GM19023 (cell line): ENCODE results near the gene PCDH9.
"Not testable (repeated sequence)": the region's sequence is repeated elsewhere in the genome, so short reads cannot be mapped to it uniquely, and the experiment has no call there.

ENCODE experiments used
- ATAC-seq: cut with Tn5 transposase; IDR thresholded peaks from one replicate; pipeline ENCODE4 v1.9.1; 2021; ENCODE audit warnings: mild to moderate bottlenecking, moderate library complexity; ENCODE audit not compliant: unreplicated experiment

PCDH9 gene

DNA sequence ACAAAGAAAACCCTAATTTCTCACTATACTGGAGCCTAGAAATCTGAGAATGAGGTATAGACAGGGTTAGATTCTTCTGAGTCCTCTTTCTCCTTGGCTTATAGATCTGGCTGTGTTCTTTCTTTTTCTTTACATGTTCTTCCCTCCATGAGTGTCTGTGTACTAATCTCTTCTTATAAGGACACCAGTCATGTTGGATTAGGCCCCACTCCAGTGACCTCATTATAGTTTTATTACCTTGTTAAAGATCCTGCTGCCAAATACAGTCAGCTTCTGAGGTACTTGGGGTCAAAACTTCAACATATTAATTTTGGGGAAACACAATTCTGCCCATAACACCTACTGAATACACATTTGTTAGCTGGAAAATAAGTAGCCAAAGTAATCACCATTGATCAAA, 302.6 kb downstream of the PCDH9 start:
- no peak for ATAC-seq

DNA sequence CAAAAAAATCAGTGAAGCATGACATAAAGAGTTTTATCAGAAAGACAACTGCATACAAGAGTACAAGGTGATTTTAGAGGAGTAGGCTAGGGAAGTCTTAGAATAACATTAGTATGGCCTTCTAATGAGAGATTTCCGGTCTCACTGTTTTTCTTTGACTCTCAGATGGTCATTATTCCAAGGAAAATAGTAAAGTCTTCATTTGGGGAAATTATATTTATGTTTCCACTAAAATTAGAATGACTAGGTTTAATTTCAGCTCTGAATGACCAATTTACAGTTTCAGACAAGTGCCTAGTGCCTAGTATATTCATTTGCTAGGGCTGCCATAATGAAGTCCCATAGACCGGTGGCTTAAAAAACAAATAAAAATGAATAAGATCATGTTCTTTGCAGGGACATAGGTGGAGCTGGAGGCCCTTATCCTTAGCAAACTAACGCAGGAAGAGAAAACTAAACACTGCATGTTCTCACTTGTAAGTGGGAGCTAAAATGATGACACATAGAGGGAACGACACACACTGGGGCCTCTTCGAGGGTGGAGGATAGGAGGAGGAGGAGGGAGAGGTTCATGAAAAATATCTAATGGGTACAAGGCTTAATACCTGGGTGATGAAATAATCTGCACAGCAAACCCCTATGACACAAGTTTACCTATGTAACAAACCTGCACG, 303.1 kb downstream of the PCDH9 start:
- ATAC-seq, result no peak

DNA sequence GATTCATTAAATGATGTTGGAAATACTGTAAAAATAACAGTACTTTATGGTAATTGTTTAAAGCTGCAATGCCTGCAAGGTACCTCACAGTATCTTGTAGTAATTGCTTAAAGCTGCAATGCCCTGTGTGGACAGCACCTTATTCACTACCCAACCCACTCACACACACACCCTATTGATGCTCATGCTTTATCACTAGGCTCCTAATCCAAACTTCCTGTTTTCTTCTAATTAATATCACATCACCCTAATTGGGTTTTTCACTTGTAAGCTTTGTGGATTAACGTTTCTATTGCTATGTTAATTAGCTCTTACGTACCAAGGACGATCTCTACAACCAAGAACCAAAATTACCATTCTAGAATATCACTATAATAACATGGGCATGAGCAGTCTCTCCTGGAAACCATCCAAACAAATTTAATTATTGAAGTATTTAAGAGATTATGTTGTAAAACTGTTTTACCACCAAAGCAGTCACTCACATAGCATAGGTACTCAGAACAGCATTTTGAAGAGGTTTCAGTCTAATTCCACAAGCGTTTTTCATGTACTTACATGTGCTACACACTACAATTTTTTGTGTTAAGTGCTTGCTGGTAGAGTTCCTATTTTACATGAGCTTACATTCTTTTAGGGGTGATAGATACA, 303.8 kb downstream of the PCDH9 start:
- no peak for ATAC-seq

DNA sequence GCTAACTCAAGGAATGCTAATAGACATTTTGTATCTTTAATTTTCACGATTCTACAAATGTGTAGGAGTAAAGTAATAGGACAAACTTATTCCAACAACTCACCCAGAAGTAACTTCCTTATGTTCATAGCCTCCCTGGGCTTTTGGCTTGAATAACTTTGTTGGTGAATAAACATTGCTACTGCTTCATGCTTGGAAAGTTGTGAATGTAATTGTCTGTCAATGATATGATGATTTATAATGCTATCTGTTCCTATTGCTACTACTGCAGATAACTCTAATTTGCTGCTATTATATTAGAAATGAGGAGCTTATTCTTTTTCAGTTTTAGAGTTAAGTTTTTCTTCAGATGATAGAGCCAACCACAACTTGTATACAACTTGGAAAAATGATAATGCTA, 307.7 kb downstream of the PCDH9 start:
- no peak for ATAC-seq

DNA sequence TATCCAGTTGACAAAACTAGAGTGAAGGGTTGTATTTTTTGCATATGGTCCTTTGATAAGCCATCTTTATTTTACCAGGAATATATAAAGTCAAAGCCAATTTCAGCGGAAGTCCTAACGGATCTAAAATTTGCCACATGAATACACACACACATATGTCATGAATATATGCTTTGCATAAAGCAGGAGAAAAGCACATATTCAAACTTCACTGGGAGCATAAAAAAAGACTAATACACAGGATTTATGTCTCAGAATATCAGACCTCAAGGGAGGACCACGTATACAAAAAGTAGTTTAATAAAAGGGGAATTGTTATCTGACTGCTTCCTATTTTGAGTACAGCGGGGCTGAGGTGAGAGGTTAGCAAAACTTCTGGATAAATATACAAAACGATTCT, 308.7 kb downstream of the PCDH9 start:
- ATAC-seq, result no peak

DNA sequence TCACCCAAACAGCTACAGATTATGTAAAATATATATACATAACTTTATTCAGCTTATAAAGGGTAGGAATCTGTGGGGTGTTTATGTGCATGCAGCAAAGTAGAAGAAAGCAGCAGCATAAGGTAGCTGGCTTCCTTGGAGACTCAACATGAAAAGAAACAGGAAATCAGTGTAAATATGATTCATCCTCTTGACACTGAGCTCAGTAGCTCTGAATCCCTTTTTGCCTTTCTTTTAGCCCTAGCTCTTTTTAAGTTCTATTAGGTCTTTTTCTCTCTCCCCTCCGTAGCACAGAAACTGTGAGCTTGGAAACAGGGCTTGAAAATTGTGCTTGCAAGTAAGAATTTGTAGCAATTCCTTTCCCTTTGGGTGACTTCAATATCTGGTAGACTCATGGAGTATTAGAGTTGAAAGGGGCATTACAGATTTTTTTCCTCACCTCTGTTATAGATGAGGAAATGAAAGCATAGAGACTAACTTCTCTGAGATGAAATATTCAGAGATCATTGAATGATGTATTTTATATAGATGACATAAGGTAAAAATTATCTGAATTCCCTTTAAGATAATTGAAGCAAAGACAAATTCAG, 314.4 kb downstream of the PCDH9 start:
- no peak for ATAC-seq

DNA sequence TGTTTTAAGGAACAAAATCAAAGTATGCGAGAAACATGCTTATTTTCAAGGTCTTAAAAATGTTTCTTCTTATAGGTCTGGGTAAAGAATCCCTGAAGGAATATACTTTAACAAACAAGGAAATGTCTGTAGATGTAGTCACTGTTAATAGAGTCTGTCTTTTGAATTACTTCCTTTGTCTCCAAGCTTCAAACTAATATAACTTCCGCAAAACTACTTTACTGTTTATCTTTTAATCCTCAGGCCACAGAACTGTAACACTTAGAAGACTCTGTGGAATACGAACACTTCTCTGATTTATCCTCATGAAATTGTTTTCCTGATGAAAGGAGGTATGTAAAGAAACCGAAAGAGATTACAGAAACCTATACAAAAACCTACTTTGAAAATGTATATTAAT, 316.0 kb downstream of the PCDH9 start:
- no peak for ATAC-seq

DNA sequence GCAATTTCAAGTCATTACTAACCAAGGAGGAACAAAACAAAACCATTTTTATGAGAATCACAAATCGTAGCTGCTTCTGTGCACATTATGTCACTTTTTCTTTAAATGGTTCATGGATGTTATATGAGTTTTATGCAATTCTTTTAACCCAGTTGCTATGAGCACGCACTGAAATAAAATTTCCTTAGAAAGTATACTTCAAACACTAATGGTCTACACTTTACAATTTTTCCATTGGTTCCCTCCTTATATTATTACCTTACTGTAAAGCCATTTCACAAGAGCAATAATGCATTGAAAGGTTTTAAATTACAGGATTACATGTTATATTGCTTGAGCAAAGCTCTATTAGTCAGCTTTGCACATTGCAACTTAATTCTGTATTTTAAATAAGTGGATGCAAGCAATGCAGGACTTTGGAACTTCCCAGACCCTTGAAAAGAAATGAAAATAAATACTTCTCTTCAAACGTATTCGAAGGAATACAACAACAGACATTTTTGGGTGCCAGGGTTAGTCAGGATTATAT, 318.7 kb downstream of the PCDH9 start:
- ATAC-seq, result no peak

DNA sequence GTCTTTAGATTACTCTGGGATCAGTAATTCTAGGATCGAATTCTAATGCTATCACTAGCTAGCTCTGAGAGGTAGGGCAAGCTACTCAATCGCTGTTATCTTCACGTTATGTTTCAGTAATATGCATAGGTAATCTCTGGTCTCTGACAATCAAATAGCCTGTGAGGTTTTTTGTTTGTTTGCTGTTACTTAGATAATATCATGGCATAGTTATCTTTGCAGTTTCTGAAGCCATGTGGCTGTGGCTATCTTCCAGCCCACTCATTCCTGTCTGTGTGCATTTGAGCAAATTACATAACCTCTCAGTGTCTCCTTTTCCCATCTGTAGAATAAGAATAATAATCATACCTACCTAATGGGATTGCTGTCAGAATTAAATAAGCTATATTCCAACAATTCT, 330.2 kb downstream of the PCDH9 start:
- ATAC-seq, result no peak

DNA sequence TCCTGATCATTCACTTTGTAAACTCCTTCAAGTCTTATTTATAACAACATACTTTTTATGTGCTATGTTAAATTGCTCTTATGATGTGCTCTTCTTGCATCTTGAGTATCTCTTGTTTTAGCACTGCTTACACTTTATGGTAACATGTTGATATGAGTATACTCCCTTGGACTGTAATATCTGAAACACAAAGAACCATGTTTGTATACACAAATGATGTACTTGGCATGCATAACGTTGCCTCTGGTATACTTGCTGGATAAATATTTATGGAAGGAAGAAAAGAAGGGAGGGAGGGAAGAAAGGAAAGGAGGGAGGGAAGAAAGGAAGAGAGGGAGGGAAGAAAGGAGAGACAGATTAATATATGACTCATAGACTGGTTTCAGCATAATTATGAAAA, 333.2 kb downstream of the PCDH9 start:
- no peak for ATAC-seq

DNA sequence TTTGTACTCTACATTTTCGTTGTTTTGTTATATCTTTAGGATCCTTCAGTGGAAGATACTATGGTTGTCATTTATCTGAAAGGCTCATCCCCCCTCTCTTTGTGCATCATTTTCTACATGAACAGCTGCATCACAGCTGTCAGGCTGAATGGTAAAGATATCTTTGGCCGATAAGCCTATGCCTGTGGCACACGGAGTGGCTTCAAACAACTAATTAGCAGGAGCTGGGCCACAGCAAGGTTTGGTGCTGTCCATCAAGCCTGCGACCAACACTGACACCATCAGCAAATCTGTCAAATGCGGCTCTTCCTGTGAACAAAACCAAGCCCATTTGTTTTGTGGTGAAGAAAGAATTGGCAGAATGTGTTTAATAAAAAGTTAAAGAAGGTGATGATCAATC, 334.4 kb downstream of the PCDH9 start:
- ATAC-seq, result no peak

DNA sequence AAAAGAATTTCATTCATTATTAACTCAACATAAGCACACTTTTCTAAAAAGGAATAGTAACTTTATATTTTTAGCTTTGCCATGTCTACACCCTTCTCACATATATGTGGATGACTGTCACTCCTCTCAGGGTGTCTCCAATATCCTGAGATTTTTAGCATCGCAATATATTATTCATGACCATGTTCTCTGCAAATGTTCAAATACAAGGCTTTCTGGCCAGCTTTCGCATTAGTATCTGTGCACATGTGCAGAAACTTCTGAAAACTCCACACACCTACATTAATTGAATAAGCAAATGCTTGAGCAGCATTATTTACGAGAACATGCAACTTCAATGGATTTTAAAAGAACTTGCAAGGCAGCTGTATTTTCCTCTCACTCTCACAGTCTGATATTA, 334.8 kb downstream of the PCDH9 start:
- no peak for ATAC-seq

DNA sequence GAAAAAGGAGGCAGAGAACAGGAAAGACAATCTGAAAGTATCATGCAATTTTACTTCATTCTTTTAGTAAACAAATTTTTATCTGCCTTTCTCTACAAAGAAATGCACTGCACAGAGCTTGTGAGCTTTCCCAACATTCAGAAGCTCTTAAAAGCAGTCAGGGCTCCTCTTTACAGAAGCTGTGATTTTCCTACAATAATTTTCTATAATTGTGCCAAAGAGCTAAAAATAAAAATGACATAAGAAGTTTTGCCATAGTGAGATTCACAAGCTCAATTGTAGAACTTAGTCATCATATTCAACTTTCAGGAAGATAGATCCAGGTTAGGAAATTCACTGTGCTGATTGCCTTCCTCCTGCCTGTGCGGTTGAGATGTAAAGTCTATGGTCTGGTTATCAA, 341.4 kb downstream of the PCDH9 start:
- no peak for ATAC-seq

DNA sequence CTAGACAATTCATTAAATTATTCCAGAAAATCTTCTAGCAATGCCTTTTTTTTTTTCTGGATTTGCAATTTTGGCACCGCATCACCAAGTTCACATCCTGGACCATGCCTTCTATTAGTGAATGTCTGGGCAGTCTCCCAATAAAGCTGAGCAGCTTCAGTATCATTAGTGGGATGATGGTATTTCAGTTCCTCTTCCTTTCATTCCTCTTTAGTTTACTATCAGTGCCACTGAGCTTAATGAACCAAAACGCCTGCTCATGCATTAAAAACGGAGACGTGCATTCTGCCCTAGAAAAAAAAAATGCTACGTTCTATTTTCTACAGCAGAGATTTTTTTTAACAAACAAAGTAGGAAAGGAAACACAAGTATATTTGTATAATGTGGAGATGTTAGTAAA, 343.0 kb downstream of the PCDH9 start:
- ATAC-seq, result no peak

DNA sequence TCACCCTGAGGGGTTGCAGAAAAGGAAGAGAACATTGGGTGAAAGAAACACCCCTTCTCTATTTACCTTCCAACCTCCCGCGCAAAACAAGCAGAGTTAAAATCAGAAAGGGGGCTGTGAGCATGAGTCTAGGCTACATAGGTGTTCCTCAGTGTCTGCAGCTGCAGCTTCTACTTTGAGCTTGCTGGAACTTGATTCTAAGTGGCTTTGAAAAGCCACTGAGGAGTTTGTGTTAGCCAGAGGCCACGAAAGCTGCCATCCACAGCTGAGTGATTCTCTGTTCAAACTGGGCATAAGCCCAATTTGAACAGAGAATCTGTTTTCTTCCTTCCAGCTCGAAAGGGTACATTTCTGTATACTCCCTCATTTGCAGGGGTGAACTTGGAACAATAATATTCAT, 343.9 kb downstream of the PCDH9 start:
- ATAC-seq, result no peak

DNA sequence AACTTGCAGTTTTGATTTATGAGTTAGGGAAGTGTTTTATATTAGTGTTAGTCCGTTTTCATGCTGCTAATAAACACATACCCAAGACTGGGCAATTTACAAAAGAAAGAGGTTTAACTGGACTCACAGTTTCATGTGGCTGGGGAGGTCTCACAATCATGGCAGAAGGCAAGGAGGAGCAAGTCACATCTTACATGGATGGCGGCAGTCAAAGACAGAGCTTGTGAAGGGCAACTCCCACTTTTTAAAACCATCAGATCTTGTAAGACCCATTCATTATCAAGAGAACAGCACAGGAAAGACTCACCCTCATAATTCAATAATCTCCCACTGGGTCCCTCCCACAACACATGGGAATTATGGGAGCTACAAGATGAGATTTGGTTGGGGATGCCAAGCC, 349.0 kb downstream of the PCDH9 start:
- not testable (repeated sequence) for ATAC-seq

DNA sequence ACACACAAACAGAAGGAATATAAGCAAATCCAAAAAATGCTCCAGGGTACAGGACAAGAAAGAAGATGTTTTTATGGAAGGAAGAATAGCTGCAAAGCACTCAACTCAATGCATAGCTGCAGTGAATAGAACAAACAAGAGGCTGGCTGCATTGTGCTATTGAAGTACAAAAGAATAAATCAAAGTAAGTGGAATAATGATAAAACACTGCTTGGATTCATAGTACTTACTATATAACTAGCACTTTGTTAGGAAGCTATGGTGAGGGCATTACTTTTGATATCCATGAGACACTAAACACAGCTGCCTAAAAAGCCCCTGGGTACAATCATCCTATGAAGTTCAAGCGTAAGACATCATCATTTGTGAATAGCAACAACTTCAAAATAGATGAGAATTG, 350.1 kb downstream of the PCDH9 start:
- ATAC-seq, result no peak

DNA sequence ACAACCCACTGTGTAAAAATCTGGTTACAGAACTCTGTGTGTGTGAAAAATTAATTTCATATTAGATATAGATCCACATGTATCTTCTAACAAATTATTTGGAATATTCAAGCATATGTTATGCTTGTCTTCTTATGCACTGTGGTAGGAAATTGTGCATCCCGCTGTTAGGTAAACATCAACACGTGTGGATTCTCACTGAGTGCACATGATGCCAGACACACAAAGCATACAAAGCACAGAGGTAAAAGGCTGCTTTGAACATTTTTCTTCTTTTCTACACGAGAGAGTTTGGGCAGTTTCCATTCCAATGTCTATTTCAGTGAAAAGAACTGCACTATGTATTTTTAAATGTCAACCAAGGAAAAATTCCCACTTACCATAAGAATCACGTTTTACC, 354.9 kb downstream of the PCDH9 start:
- ATAC-seq, result no peak

DNA sequence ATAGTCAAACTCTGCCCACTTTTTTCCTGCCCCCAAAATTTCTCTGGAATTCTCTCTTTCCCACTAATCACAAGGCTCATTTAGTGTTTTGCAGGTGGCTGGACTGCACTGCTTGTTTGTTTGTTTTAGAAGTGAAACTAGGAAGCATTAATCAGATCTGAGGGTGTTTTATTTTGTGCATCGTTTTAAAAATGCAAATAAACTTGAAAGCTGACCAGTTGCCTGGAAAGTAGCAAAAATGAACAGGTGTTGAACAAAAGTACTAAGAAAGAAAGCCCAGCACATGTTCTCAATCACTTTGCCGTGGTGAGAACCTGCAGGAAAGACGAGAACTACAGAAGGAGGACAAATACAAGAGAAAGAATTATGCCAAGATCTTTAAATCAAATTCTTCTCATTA, 365.5 kb downstream of the PCDH9 start:
- ATAC-seq, result no peak

DNA sequence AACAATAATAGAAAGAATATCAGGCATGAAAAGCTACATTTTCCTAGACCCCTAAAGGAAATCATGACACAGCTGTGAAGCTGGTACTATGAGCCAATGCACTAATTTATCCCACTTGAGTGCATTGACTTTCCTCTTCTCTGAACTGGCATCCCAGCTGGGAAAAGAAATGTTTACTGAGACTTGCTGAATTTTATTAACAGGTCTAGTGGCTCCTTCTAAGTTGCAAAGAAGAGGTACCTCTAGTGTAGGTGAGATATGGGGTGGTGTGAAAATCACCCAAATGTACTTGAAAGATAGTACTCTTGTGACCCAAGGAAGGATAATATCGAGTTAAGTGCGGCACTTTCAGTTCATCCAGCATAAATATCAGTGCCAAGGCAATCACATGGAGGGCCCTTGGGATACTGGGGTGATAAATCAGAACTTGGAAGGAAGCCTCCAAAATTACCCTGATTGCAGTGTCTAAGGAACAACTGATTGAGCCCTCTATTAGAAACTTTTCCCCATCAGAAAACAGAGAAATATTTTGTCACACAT, 369.2 kb downstream of the PCDH9 start:
- no peak for ATAC-seq

DNA sequence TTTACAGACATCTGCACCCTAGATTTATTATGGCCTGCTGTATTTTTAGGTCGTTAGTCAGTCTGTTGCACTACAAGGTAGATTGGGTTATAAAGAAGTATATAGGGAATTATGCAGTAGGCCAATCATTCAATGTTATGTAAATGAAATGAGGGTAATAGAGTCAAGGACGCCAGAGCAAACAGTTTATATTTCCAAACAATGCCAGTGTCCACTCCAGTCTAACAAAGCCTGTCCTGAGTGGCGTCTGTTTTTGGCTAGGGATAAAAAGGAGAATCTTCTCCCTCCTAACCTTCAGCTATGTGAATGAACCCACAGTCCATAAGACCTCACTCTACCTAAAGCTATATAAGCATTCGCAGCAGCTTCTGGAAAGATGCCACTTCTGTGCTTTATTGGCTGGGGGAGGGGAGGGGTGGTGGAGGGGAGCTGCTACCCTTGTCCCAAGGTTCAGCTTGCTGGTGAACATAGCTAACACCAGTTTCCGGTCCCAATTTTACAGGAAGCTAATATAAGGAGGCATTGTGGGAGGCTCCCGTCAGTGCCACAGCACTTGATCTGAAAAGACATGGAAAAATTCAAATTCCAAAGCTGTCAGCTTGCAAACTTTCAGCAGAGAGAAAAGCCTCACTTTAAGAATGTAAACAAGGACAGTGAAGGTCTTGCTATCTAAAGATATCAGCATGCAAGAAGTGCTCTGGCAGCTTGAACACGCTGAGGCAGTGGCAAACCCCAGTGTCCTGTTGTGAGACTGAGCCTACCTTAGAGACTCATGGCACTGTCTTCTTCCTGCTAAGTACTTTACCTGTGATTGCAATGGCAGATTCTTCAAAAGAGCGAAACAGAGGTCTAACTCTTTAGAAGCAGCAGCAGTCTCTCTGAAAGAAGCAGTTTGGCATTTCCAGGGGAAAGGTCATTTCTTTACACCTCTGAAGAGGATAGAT, 369.9 kb downstream of the PCDH9 start:
- no peak for ATAC-seq
